Middle frontal gyrus (tissue), 1 donor: ENCODE data around the gene IL18BP.

Experiments used
- DNase-seq: peaks from one replicate; pipeline ENCODE4 v3.0.0-alpha.2; 2015; ENCODE audit warnings: low spot score; ENCODE audit errors: extremely low spot score

IL18BP gene

GRCh38 chr11:72042064-72042745 is 43.5 kb downstream of the IL18BP start:
- DNase-seq = no peak

DNA sequence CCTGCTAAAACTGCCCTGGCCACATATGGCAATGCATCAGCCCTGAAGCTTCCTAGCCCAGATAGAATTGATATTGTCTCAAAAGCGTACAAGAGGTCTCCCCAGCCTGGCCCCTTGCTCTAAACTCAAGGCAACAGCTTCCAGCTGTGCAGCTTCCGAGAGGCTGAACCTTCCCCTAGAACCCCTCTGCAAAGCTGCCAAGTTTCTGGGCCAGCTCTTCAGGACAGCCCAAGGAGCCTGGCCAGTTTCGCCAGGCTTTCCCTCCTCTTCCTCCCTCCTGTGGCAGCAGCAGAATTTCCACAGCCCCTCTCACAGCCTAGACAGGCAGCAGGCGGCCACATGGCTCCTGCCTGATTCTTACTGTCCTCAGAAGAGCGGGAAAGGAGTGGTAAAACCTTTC is 47.1 kb downstream of the IL18BP start:
- no peak for DNase-seq

- no peak for DNase-seq
Measured at GRCh38 chr11:72048766-72049460, 50.2 kb downstream of the IL18BP start.
